Esophagus squamous epithelium (tissue), 4 donors: ENCODE measurements around the gene ROCK2.

Experiments used
- CTCF ChIP-seq, 6 experiments: fragments of 450-650 bp in 4 of 6; fragments of 200-600 bp in 2 of 6; sonication (generic) in 2 of 6; IDR thresholded peaks; one replicate each; pipeline ENCODE4 v1.5.1; 2016 to 2019; ENCODE audit warnings: antibody characterized with exemption in 6 of 6, mild to moderate bottlenecking in 4 of 6, moderate library complexity in 4 of 6
- POLR2A ChIP-seq, 4 donors: fragments of 450-650 bp; IDR thresholded peaks; one replicate each; pipeline ENCODE4 v1.6.1; 2017; ENCODE audit warnings: antibody characterized with exemption in 4 of 4, mild to moderate bottlenecking in 4 of 4, moderate library complexity in 3 of 4

GRCh38 chr2:11379558-11379957, 35.1 kb upstream of the ROCK2 start:
- TF ChIP-seq CTCF (IDR thresholded peaks at IDR 0.05) (no peak), POLR2A (IDR thresholded peaks at IDR 0.05) (no peak)
